ENCODE data around the gene ASMTL.
A peak's percentile ranks its signal among the peaks of the same experiment; 100 is the strongest.

Gene ASMTL

DNA sequence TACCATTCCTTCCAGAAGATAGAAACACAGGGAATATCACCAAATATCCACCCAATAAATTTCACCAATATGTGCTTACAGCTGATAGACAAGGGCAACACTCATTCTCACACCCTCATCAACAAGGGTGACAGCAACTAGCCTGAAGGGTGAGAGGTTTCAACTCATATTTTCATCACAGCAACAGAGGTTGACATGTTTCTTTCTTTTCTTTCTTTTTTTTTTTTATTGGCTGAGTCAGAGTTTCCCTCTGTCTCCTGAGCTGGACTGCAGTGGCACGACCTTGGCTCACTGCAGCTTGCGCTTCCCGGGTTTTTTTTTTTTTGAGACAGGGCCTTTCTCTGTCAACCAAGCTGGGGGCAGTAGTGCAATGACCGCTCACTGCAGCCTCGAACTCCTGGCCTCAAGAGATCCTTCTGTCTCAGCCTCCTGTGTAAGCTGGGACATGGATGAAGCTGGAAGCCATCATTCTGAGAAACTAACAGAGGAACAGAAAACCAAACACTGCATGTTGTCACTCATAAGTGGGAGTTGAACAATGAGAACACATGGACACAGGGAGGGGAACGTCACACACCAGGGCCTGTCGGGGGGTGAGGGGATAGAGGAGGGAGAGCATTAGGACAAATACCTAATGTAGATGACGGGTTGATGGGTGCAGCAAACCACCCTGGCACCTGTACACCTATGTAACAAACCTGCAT lies 27.5 kb upstream of the ASMTL start:
- Histone ChIP-seq H3K4me1 (no peaks in the 10 kb centered on the region), H3K4me3 (no peak overlapping the region), H3K36me3 (no peaks in the 10 kb centered on the region), H3K27ac (no peak overlapping the region), H3K9me3 (peaks cover 0 to 13% (median 0%) of the 10 kb centered on the region in 3 donors), H3K27me3 (peaks cover 0 to 7% of the 10 kb centered on the region in 2 donors)
- intact Hi-C loops (cut with DNase I; ENCODE audit: low total_unique reads) = no loop called here
- DNase-seq = peak in 1 of 2 donors; percentile 8
- TF ChIP-seq, protein P1, sequence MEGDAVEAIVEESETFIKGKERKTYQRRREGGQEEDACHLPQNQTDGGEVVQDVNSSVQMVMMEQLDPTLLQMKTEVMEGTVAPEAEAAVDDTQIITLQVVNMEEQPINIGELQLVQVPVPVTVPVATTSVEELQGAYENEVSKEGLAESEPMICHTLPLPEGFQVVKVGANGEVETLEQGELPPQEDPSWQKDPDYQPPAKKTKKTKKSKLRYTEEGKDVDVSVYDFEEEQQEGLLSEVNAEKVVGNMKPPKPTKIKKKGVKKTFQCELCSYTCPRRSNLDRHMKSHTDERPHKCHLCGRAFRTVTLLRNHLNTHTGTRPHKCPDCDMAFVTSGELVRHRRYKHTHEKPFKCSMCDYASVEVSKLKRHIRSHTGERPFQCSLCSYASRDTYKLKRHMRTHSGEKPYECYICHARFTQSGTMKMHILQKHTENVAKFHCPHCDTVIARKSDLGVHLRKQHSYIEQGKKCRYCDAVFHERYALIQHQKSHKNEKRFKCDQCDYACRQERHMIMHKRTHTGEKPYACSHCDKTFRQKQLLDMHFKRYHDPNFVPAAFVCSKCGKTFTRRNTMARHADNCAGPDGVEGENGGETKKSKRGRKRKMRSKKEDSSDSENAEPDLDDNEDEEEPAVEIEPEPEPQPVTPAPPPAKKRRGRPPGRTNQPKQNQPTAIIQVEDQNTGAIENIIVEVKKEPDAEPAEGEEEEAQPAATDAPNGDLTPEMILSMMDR (IDR thresholded peaks at IDR 0.05) = no peak

- H3K27me3 ChIP-seq = peaks cover 0 to 7% of the 10 kb centered on the region in 2 donors
- H3K9me3 ChIP-seq = peaks cover 0 to 13% (median 0%) of the 10 kb centered on the region in 3 donors
- intact Hi-C loops (cut with DNase I; ENCODE audit: low total_unique reads) = no loop called here
- TF ChIP-seq, protein P1 (IDR thresholded peaks at IDR 0.05) = no peak
- no peak overlapping the region for H3K4me3 ChIP-seq
- no peaks in the 10 kb centered on the region for H3K36me3 ChIP-seq
- no peaks in the 10 kb centered on the region for H3K4me1 ChIP-seq
- no peak overlapping the region for H3K27ac ChIP-seq
- no peak for DNase-seq
These were observed 25.2 kb upstream of the ASMTL start for GRCh38 chrX:1477801-1478458.

GRCh38 chrX:1477229-1477628 lies 24.5 kb upstream of the ASMTL start:
- intact Hi-C loops (cut with DNase I; ENCODE audit: low total_unique reads) = no loop called here
- Histone ChIP-seq H3K4me3 (no peak overlapping the region), H3K4me1 (no peaks in the 10 kb centered on the region), H3K27ac (no peak overlapping the region), H3K9me3 (peaks cover 0 to 13% (median 0%) of the 10 kb centered on the region in 3 donors), H3K27me3 (peaks cover 0 to 7% of the 10 kb centered on the region in 2 donors), H3K36me3 (no peaks in the 10 kb centered on the region)
- TF ChIP-seq, protein P1 (IDR thresholded peaks at IDR 0.05) = no peak
- no peak for DNase-seq

GRCh38 chrX:1476682-1477081 lies 24.0 kb upstream of the ASMTL start:
- Histone ChIP-seq H3K4me1 (no peaks in the 10 kb centered on the region), H3K4me3 (no peak overlapping the region), H3K36me3 (no peaks in the 10 kb centered on the region), H3K9me3 (peaks cover 0 to 13% (median 0%) of the 10 kb centered on the region in 3 donors), H3K27me3 (peaks cover 0 to 7% of the 10 kb centered on the region in 2 donors), H3K27ac (no peak overlapping the region)
- TF ChIP-seq, protein P1 (IDR thresholded peaks at IDR 0.05) = no peak
- intact Hi-C loops (cut with DNase I; ENCODE audit: low total_unique reads) = no loop called here
- no peak for DNase-seq

DNA sequence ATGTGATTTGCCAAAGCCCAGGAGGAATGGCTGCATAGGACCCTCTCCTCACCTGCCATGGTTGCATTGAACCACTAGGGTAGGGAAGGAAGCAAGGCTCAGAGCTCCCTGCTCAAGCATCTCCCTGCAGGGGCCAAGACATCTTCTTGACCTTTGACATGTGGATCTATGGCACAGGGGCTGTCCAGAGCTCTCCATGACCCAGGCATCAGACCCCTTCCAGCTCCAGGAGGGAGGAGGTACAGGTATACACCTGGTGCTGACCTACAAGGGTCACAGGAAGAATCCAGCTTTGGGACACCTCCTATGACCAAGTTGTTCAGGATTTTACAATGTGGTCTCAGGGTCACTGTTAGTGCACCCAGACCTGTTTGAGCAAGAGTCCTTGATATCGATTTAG lies 23.2 kb upstream of the ASMTL start:
- Histone ChIP-seq H3K4me3 (no peak overlapping the region), H3K36me3 (no peaks in the 10 kb centered on the region), H3K27ac (no peak overlapping the region), H3K4me1 (no peaks in the 10 kb centered on the region), H3K27me3 (peaks cover 0 to 6% of the 10 kb centered on the region in 2 donors), H3K9me3 (peaks cover 0 to 13% (median 0%) of the 10 kb centered on the region in 3 donors)
- intact Hi-C loops (cut with DNase I; ENCODE audit: low total_unique reads) = no loop called here
- TF ChIP-seq, protein P1 (IDR thresholded peaks at IDR 0.05) = no peak
- no peak for DNase-seq

All from tibial artery (tissue), 4 donors.